HEK293 (cell line): ENCODE measurements around the gene CYTH3.

Experiments used
- CTCF ChIA-PET: fragments of 350-600 bp; formaldehyde crosslinking; extraction: SDS; loops from one replicate; lab custom pipeline; 2021; ENCODE audit warnings: antibody characterized with exemption; lab: Yijun Ruan, JAX
- POLR2A ChIA-PET: fragments of 300-600 bp; formaldehyde crosslinking; extraction: SDS; loops from one replicate; lab custom pipeline; 2020; ENCODE audit warnings: antibody characterized with exemption, inconsistent platforms; lab: Yijun Ruan, JAX
- H3K27ac ChIP-seq: fragments of 200-500 bp; sonication (Bioruptor generic); 2 replicates; pipeline ENCODE4 v1.5.1; 2014; ENCODE audit warnings: low read depth, low read length, control low read depth, inconsistent platforms; ENCODE audit errors: extremely low read depth
- H3K36me3 ChIP-seq, 2 experiments: fragments of 200-500 bp in 1 of 2; sonication (Bioruptor generic) in 1 of 2; 1 replicate in 1 of 2; 2 replicates in 1 of 2; pipeline ENCODE4 v1.5.1; 2014 to 2017; ENCODE audit warnings: inconsistent platforms in 2 of 2, low read length in 2 of 2; ENCODE audit not compliant: control insufficient read depth in 2 of 2, insufficient read depth in 1 of 2
- H3K4me1 ChIP-seq: fragments of 200-500 bp; sonication (Bioruptor generic); 2 replicates; pipeline ENCODE4 v1.5.1; 2014; ENCODE audit warnings: mild to moderate bottlenecking, low read length, inconsistent platforms; ENCODE audit not compliant: control insufficient read depth, insufficient read depth
- H3K4me3 ChIP-seq: 2 replicates; pipeline ENCODE4 v1.5.1; 2011; ENCODE audit warnings: low read depth, mild to moderate bottlenecking, control low read depth, low read length, moderate library complexity
- H3K9me3 ChIP-seq: fragments of 200-500 bp; sonication (Bioruptor generic); 2 replicates; pipeline ENCODE4 v1.5.1; 2014; ENCODE audit warnings: low read depth, low read length, inconsistent platforms; ENCODE audit not compliant: control insufficient read depth, insufficient read depth
- BCL6B ChIP-seq: fragments of 450-650 bp; formaldehyde crosslinking; IDR thresholded peaks from 2 replicates; pipeline ENCODE4 v1.5.1; 2017; ENCODE audit warnings: missing biosample characterization, missing genetic modification characterization
- MEIS1 ChIP-seq: sonication (generic); formaldehyde crosslinking; IDR thresholded peaks from 2 replicates; pipeline ENCODE4 v1.8.1; 2022; ENCODE audit warnings: missing genetic modification reagents, mild to moderate bottlenecking, borderline replicate concordance
- TSHZ1 ChIP-seq: fragments of 450-650 bp; formaldehyde crosslinking; IDR thresholded peaks from 2 replicates; pipeline ENCODE4 v1.5.1; 2016; ENCODE audit warnings: missing biosample characterization, missing genetic modification characterization, borderline replicate concordance
- ZFP37 ChIP-seq: fragments of 450-650 bp; formaldehyde crosslinking; IDR thresholded peaks from 2 replicates; pipeline ENCODE4 v1.5.1; 2016; ENCODE audit warnings: missing biosample characterization, missing genetic modification characterization
- ZNF114 ChIP-seq: fragments of 450-650 bp; formaldehyde crosslinking; IDR thresholded peaks from 2 replicates; pipeline ENCODE4 v1.5.0; 2017; ENCODE audit warnings: missing biosample characterization, missing genetic modification characterization
- ZNF133 ChIP-seq: fragments of 450-650 bp; formaldehyde crosslinking; IDR thresholded peaks from 2 replicates; pipeline ENCODE4 v1.5.1; 2016; ENCODE audit warnings: missing biosample characterization, missing genetic modification characterization
- ZNF146 ChIP-seq: fragments of 450-650 bp; formaldehyde crosslinking; IDR thresholded peaks from 2 replicates; pipeline ENCODE4 v1.5.1; 2016; ENCODE audit warnings: missing biosample characterization, missing genetic modification characterization
- ZNF157 ChIP-seq: fragments of 450-650 bp; formaldehyde crosslinking; IDR thresholded peaks from 2 replicates; pipeline ENCODE4 v1.5.1; 2016; ENCODE audit warnings: missing biosample characterization, missing genetic modification characterization
- ZNF2 ChIP-seq: fragments of 450-650 bp; formaldehyde crosslinking; IDR thresholded peaks from 2 replicates; pipeline ENCODE4 v1.5.1; 2016; ENCODE audit warnings: missing biosample characterization, missing genetic modification characterization
- ZNF248 ChIP-seq: fragments of 450-650 bp; formaldehyde crosslinking; IDR thresholded peaks from 2 replicates; pipeline ENCODE4 v1.5.1; 2017; ENCODE audit warnings: missing biosample characterization, missing genetic modification characterization
- ZNF366 ChIP-seq: fragments of 450-650 bp; formaldehyde crosslinking; conservative IDR thresholded peaks from 2 replicates; pipeline ENCODE4 v1.5.1; 2016; ENCODE audit warnings: missing biosample characterization, missing genetic modification characterization
- ZNF37A ChIP-seq: fragments of 450-650 bp; IDR thresholded peaks from 2 replicates; pipeline ENCODE4 v1.5.1; 2018; ENCODE audit warnings: missing biosample characterization, missing genetic modification characterization
- ZNF513 ChIP-seq: fragments of 450-650 bp; IDR thresholded peaks from 2 replicates; pipeline ENCODE4 v1.5.1; 2018; ENCODE audit warnings: missing biosample characterization, missing genetic modification characterization
- ZNF514 ChIP-seq: fragments of 450-650 bp; formaldehyde crosslinking; IDR thresholded peaks from 2 replicates; pipeline ENCODE4 v1.5.1; 2016; ENCODE audit warnings: missing biosample characterization, missing genetic modification characterization
- ZNF555 ChIP-seq: fragments of 450-650 bp; formaldehyde crosslinking; conservative IDR thresholded peaks from 2 replicates; pipeline ENCODE4 v1.5.1; 2017; ENCODE audit warnings: missing biosample characterization, mild to moderate bottlenecking, missing genetic modification characterization, inconsistent platforms
- ZNF561 ChIP-seq: fragments of 450-650 bp; IDR thresholded peaks from 2 replicates; pipeline ENCODE4 v1.5.1; 2018; ENCODE audit warnings: missing biosample characterization, missing genetic modification characterization, borderline replicate concordance
- ZNF624 ChIP-seq: fragments of 450-650 bp; formaldehyde crosslinking; IDR thresholded peaks from 2 replicates; pipeline ENCODE4 v1.5.1; 2017; ENCODE audit warnings: missing biosample characterization, missing genetic modification characterization
- ZXDB ChIP-seq: fragments of 450-650 bp; formaldehyde crosslinking; IDR thresholded peaks from 2 replicates; pipeline ENCODE4 v1.5.1; 2016; ENCODE audit warnings: missing biosample characterization, missing genetic modification characterization
- TF ChIP-seq, protein P1 (sequence below): fragments of 450-650 bp; formaldehyde crosslinking; IDR thresholded peaks from 2 replicates; pipeline ENCODE4 v1.5.1; 2016; ENCODE audit warnings: missing biosample characterization, missing genetic modification characterization, low read depth
- TF ChIP-seq, protein P2 (sequence below): fragments of 450-650 bp; formaldehyde crosslinking; IDR thresholded peaks from 2 replicates; pipeline ENCODE4 v1.5.1; 2016; ENCODE audit warnings: missing biosample characterization, missing genetic modification characterization
- TF ChIP-seq, protein P3 (sequence below): fragments of 450-650 bp; formaldehyde crosslinking; IDR thresholded peaks from 2 replicates; pipeline ENCODE4 v1.5.1; 2016; ENCODE audit warnings: missing biosample characterization, missing genetic modification characterization

CYTH3 gene

GRCh38 chr7:6241607-6241973 is 30.8 kb downstream of the CYTH3 start:
- ChIA-PET POLR2A (no interaction called here), CTCF (interaction anchor here (0.7 kb wide), 1 partner anchor 112 kb away, joined by 3 read pairs; no protein-coding TSS in a partner anchor)
- Histone ChIP-seq H3K27ac (no peak overlapping the region), H3K36me3 (no peaks in the 10 kb centered on the region), H3K4me3 (no peak overlapping the region), H3K9me3 (no peaks in the 10 kb centered on the region), H3K4me1 (peaks cover 5% of the 10 kb centered on the region)
- TF ChIP-seq ZNF146 (tag by site-specific recombination) (no peak), ZNF555 (tag by site-specific recombination) (no peak), ZNF561 (no peak), TSHZ1 (tag by site-specific recombination) (no peak), ZXDB (tag by site-specific recombination) (no peak), ZNF514 (tag by site-specific recombination) (no peak)
- TF ChIP-seq, protein P1, sequence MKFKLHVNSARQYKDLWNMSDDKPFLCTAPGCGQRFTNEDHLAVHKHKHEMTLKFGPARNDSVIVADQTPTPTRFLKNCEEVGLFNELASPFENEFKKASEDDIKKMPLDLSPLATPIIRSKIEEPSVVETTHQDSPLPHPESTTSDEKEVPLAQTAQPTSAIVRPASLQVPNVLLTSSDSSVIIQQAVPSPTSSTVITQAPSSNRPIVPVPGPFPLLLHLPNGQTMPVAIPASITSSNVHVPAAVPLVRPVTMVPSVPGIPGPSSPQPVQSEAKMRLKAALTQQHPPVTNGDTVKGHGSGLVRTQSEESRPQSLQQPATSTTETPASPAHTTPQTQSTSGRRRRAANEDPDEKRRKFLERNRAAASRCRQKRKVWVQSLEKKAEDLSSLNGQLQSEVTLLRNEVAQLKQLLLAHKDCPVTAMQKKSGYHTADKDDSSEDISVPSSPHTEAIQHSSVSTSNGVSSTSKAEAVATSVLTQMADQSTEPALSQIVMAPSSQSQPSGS (tag by site-specific recombination): no peak
- TF ChIP-seq, protein P2, sequence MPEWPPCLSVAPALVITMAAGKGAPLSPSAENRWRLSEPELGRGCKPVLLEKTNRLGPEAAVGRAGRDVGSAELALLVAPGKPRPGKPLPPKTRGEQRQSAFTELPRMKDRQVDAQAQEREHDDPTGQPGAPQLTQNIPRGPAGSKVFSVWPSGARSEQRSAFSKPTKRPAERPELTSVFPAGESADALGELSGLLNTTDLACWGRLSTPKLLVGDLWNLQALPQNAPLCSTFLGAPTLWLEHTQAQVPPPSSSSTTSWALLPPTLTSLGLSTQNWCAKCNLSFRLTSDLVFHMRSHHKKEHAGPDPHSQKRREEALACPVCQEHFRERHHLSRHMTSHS (tag by site-specific recombination): no peak

DNA sequence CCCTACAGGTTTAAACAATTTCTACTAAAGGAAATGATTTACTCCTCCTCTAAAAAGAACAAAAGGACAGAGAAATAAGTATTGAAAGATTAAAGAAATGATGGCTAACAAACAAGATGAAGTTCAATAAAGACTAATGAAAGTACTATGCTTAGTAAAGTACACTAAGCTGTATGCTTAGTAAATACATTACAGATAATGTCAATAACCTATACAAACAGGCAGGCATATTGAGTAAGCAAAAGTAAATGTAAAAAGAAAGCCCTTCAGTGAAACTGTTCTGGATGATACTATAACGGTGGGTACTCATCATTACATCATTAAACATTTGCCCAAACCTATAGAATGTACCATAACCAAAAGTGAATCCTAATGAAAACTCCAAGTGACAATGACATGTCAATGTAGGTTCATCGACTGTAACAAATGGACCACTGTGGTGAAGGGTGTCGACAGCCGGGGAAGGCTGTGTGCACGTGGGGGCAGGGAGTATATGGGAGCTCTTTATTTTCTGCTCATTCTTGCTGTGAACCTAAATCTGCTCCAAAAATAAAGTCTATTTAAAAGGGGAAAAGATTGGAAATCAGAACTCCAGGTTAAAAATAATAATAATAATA is 34.0 kb downstream of the CYTH3 start:
- Histone ChIP-seq H3K4me1 (no peaks in the 10 kb centered on the region), H3K36me3 (no peaks in the 10 kb centered on the region), H3K4me3 (no peak overlapping the region), H3K27ac (no peak overlapping the region), H3K9me3 (no peaks in the 10 kb centered on the region)
- ChIA-PET CTCF (interaction anchor here (0.6 kb wide), 1 partner anchor 420 kb away, joined by 3 read pairs; no protein-coding TSS in a partner anchor), POLR2A (no interaction called here)
- TF ChIP-seq ZNF248 (tag by site-specific recombination) (no peak), ZNF37A (no peak), ZNF2 (tag by site-specific recombination) (no peak), ZFP37 (no peak), MEIS1 (CRISPR knock-in tag) (no peak), BCL6B (tag by site-specific recombination) (no peak), ZNF513 (tag by site-specific recombination) (no peak), ZNF624 (no peak), ZNF114 (tag by site-specific recombination) (no peak), ZNF157 (tag by site-specific recombination) (no peak), ZNF133 (no peak), ZNF366 (tag by site-specific recombination) (no peak)
- TF ChIP-seq, protein P3, sequence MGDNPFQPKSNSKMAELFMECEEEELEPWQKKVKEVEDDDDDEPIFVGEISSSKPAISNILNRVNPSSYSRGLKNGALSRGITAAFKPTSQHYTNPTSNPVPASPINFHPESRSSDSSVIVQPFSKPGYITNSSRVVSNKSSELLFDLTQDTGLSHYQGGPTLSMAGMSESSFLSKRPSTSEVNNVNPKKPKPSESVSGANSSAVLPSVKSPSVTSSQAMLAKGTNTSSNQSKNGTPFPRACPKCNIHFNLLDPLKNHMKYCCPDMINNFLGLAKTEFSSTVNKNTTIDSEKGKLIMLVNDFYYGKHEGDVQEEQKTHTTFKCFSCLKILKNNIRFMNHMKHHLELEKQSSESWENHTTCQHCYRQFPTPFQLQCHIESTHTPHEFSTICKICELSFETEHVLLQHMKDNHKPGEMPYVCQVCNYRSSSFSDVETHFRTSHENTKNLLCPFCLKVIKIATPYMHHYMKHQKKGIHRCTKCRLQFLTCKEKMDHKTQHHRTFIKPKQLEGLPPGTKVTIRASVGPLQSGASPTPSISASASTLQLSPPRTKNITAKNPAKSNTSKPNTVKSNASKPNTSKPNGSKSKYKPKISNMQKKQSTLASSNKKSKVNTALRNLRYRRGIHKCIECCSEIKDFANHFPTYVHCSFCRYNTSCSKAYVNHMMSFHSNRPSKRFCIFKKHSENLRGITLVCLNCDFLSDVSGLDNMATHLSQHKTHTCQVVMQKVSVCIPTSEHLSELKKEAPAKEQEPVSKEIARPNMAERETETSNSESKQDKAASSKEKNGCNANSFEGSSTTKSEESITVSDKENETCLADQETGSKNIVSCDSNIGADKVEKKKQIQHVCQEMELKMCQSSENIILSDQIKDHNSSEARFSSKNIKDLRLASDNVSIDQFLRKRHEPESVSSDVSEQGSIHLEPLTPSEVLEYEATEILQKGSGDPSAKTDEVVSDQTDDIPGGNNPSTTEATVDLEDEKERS: no peak
- TF ChIP-seq, all 188 proteins: peak for 0
